Astrocyte (in vitro differentiated cells and primary cell): ENCODE results near the gene SNX3. TPM values are rescaled to one million over a fixed set of nuclear protein-coding genes. Genes with fewer than 3 reads are reported as not detected.

Experiments used
- DNase-seq: peaks from one replicate; pipeline ENCODE4 v3.0.0-alpha.2; 2010; ENCODE audit warnings: low read depth
- FAIRE-seq: peaks from 2 replicates; lab custom pipeline; 2011; peaks lifted over from hg19 to GRCh38; lab: Jason Lieb, UNC
- H2AFZ ChIP-seq: 2 replicates; pipeline ENCODE4 v1.6.0; 2012; ENCODE audit warnings: low read depth, low read length, inconsistent platforms
- H3K27ac ChIP-seq: 2 replicates; pipeline ENCODE4 v1.5.1; 2011; ENCODE audit warnings: low read depth, low read length, inconsistent platforms
- H3K27me3 ChIP-seq: 2 replicates; pipeline ENCODE4 v1.6.0; 2011; ENCODE audit warnings: low read length, inconsistent platforms; ENCODE audit not compliant: insufficient read depth
- H3K36me3 ChIP-seq: 2 replicates; pipeline ENCODE4 v1.5.1; 2011; ENCODE audit warnings: low read length, inconsistent platforms; ENCODE audit not compliant: insufficient read depth
- H3K4me1 ChIP-seq: 2 replicates; pipeline ENCODE4 v1.5.1; 2011; ENCODE audit warnings: low read length, inconsistent platforms; ENCODE audit not compliant: insufficient read depth
- H3K4me2 ChIP-seq: 2 replicates; pipeline ENCODE4 v1.6.0; 2012; ENCODE audit warnings: low read length, inconsistent platforms
- H3K4me3 ChIP-seq: 2 replicates; pipeline ENCODE4 v1.5.1; 2011; ENCODE audit warnings: low read depth, mild to moderate bottlenecking, low read length, inconsistent platforms; ENCODE audit not compliant: insufficient read depth
- H3K79me2 ChIP-seq: 2 replicates; pipeline ENCODE4 v1.6.0; 2012; ENCODE audit warnings: mild to moderate bottlenecking, low read length, inconsistent platforms; ENCODE audit not compliant: insufficient read depth
- H3K9ac ChIP-seq: 2 replicates; pipeline ENCODE4 v1.6.0; 2012; ENCODE audit warnings: mild to moderate bottlenecking, low read length, inconsistent platforms
- H3K9me3 ChIP-seq: 2 replicates; pipeline ENCODE4 v1.5.1; 2012; ENCODE audit warnings: low read depth, mild to moderate bottlenecking, low read length, inconsistent platforms; ENCODE audit not compliant: insufficient read depth
- H4K20me1 ChIP-seq: 2 replicates; pipeline ENCODE4 v1.6.0; 2012; ENCODE audit warnings: low read length, inconsistent platforms; ENCODE audit not compliant: insufficient read depth
- H3K27ac Mint-ChIP-seq: one replicate; pipeline ENCODE4 v1.8.0; 2021; ENCODE audit warnings: mild to moderate bottlenecking, mixed read lengths; ENCODE audit not compliant: unreplicated experiment
- H3K27me3 Mint-ChIP-seq: one replicate; pipeline ENCODE4 v1.8.0; 2021; ENCODE audit warnings: low read depth, mixed read lengths; ENCODE audit not compliant: unreplicated experiment
- H3K36me3 Mint-ChIP-seq: one replicate; pipeline ENCODE4 v1.8.0; 2021; ENCODE audit warnings: low read depth, mixed read lengths; ENCODE audit not compliant: unreplicated experiment
- H3K4me1 Mint-ChIP-seq: one replicate; pipeline ENCODE4 v1.8.0; 2021; ENCODE audit warnings: low read depth, mixed read lengths; ENCODE audit not compliant: unreplicated experiment
- H3K4me3 Mint-ChIP-seq: one replicate; pipeline ENCODE4 v1.8.0; 2021; ENCODE audit warnings: mild to moderate bottlenecking, moderate library complexity, mixed read lengths; ENCODE audit not compliant: unreplicated experiment
- H3K9me3 Mint-ChIP-seq: one replicate; pipeline ENCODE4 v1.8.0; 2021; ENCODE audit warnings: mild to moderate bottlenecking, mixed read lengths; ENCODE audit not compliant: unreplicated experiment
- EZH2 ChIP-seq: IDR thresholded peaks from 2 replicates; pipeline ENCODE4 v1.6.1; 2012; ENCODE audit warnings: mild to moderate bottlenecking, low read length, inconsistent platforms; ENCODE audit not compliant: insufficient read depth
- total RNA-seq: library from RNA; stranded (reverse); gene quantifications from 2 replicates; pipeline ENCODE4 v1.2.1, GENCODE V29; 2021
- TF ChIP-seq, protein P1 (sequence below): IDR thresholded peaks from 2 replicates; pipeline ENCODE4 v1.5.1; 2011; ENCODE audit warnings: low read depth, mild to moderate bottlenecking, inconsistent platforms, low read length, moderate library complexity; ENCODE audit not compliant: insufficient read depth

SNX3 gene
- total RNA-seq, 1 donor from 2014 or later = 165 TPM

DNA sequence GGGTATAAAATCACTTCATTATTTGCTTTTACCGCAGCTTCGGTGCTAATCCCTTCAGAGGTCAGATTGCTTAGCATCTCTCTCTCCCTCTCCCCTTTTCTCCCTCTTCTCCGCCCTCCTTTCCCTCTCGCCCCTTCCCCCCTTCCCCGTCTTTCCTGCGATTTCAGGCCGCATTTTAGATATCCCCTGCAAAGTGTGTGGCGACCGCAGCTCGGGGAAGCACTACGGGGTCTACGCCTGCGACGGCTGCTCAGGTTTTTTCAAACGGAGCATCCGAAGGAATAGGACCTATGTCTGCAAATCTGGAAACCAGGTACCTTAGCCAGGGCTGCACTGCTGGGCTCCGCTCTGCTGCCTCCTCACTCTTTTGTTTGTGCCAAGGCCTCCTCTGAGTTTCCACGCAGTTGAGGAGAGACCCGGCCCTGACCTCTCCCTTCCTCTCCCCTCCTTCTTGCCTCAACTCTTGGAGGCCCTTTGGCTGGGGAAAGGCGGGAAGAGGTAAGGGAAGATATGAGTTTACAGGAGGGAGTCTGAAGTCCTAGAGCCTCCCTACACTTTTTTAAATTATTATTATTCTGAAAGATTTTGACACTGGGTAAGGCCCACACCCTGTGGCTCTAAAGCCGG, 89.4 kb downstream of the SNX3 start:
- peak overlapping the region; percentile 22 for H3K4me2 ChIP-seq
- H3K27ac Mint-ChIP-seq = no peak overlapping the region
- peaks cover 83% of the 10 kb centered on the region for H3K27me3 Mint-ChIP-seq
- no peaks in the 10 kb centered on the region for H3K79me2 ChIP-seq
- no peak overlapping the region for H3K4me3 ChIP-seq
- FAIRE-seq = no peak
- H2AFZ ChIP-seq = no peak overlapping the region
- H4K20me1 ChIP-seq = no peaks in the 10 kb centered on the region
- no peak overlapping the region for H3K4me3 Mint-ChIP-seq
- peaks cover 8% of the 10 kb centered on the region for H3K9me3 Mint-ChIP-seq
- peaks cover 15% of the 10 kb centered on the region for H3K4me1 ChIP-seq
- peaks cover 6% of the 10 kb centered on the region for H3K36me3 Mint-ChIP-seq
- no peaks in the 10 kb centered on the region for H3K9me3 ChIP-seq
- peak; percentile 48 for TF ChIP-seq EZH2
- TF ChIP-seq, protein P1, sequence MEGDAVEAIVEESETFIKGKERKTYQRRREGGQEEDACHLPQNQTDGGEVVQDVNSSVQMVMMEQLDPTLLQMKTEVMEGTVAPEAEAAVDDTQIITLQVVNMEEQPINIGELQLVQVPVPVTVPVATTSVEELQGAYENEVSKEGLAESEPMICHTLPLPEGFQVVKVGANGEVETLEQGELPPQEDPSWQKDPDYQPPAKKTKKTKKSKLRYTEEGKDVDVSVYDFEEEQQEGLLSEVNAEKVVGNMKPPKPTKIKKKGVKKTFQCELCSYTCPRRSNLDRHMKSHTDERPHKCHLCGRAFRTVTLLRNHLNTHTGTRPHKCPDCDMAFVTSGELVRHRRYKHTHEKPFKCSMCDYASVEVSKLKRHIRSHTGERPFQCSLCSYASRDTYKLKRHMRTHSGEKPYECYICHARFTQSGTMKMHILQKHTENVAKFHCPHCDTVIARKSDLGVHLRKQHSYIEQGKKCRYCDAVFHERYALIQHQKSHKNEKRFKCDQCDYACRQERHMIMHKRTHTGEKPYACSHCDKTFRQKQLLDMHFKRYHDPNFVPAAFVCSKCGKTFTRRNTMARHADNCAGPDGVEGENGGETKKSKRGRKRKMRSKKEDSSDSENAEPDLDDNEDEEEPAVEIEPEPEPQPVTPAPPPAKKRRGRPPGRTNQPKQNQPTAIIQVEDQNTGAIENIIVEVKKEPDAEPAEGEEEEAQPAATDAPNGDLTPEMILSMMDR = no peak
- no peak overlapping the region for H3K27ac ChIP-seq
- no peak overlapping the region for H3K9ac ChIP-seq
- H3K36me3 ChIP-seq = no peaks in the 10 kb centered on the region
- H3K4me1 Mint-ChIP-seq = peaks cover 12% of the 10 kb centered on the region
- peaks cover 88% of the 10 kb centered on the region for H3K27me3 ChIP-seq
- DNase-seq = no peak

DNA sequence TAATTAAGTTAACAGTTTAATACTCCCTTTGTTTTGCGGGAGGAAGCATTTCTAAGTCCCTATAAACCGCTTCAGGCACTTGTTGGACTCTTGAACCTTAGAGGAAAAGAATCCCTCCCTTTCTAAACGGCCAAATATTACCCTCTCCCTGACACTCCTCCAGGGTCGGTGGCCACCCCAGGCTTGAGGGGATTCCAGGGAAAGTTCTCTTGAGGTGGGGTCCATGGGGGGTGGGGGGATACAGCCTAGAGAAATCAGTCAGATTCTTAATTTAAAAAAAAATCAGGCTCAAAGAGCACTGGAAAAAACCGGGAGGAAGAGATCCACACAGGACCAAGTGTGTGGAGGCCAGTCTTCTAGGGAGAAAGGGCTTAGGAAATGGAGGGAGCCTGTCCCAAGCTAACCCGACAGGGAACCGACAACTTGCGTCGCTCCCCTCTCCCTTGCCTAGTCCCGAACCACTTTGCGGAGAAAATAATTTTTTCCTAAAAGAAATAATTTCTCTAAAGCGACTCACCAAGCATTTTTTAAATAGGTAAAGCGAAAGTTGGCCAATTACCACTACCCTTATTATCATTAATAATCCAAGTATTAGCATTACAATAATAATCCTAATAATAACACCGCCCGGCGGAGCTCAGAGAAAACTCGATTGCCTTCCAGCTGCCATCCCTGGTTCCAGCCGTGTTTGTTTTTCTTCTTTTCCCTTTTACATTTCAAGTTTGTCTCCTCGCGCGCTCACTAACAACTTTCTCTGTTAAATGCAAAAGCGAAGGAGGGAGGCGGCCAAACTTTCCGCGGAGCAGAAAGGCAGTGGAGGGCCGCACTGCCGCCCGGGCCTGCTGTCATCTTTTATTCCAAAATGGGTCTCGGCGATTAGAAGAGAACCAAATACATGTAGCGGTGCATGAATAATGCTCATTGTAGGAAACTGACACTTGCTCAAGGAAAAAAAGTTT, 90.2 kb downstream of the SNX3 start:
- Histone ChIP-seq H4K20me1 (no peaks in the 10 kb centered on the region), H3K9ac (no peak overlapping the region), H3K9me3 (no peaks in the 10 kb centered on the region), H3K27ac (no peak overlapping the region), H3K4me2 (peak overlapping the region; percentile 22), H3K27me3 (peaks cover 89% of the 10 kb centered on the region), H3K4me1 (peaks cover 18% of the 10 kb centered on the region), H3K4me3 (no peak overlapping the region), H3K36me3 (no peaks in the 10 kb centered on the region), H2AFZ (no peak overlapping the region), H3K79me2 (no peaks in the 10 kb centered on the region)
- TF ChIP-seq, protein P1 = no peak
- peak; percentile 75 for TF ChIP-seq EZH2
- Mint-ChIP-seq H3K27me3 (peaks cover 83% of the 10 kb centered on the region), H3K4me1 (peaks cover 17% of the 10 kb centered on the region), H3K4me3 (no peak overlapping the region), H3K36me3 (peaks cover 7% of the 10 kb centered on the region), H3K9me3 (peaks cover 13% of the 10 kb centered on the region), H3K27ac (no peak overlapping the region)
- FAIRE-seq = no peak
- no peak for DNase-seq
